Thyroid gland (tissue), 4 donors: ENCODE data around the gene CHRNA1.

Experiments
- POLR2A ChIP-seq, 2 donors: fragments of 450-650 bp; IDR thresholded peaks; one replicate each; pipeline ENCODE4 v1.6.1; 2017; ENCODE audit warnings: antibody characterized with exemption in 2 of 2, mild to moderate bottlenecking in 2 of 2, moderate library complexity in 1 of 2
- TF ChIP-seq, protein P1 (sequence below), 6 experiments: fragments of 200-600 bp in 3 of 6; fragments of 450-650 bp in 3 of 6; sonication (generic) in 3 of 6; IDR thresholded peaks; one replicate each; pipeline ENCODE4 v1.5.1; 2016 to 2019; ENCODE audit warnings: antibody characterized with exemption in 6 of 6, mild to moderate bottlenecking in 2 of 6, inconsistent platforms in 1 of 6, moderate library complexity in 1 of 6

DNA sequence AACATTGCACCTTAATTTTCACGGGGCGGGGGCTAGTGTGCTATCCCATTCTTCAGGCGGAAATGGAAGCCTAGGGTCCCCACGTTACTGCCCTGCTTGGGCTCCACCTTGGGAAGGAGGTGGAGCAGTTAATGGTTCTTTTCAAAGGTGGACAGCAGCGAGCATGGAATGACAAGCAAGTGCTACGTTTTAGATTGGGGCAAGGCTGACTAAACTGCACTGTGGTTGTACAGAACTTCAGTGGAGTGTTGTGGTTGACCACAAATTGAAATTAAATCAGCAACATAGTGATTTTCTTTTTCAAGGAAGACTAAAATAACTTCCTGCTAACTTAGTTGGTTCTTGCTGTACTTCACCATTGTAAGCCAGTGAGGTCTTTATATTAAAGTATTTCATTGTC is 47.0 kb downstream of the CHRNA1 start:
- TF ChIP-seq, protein P1, sequence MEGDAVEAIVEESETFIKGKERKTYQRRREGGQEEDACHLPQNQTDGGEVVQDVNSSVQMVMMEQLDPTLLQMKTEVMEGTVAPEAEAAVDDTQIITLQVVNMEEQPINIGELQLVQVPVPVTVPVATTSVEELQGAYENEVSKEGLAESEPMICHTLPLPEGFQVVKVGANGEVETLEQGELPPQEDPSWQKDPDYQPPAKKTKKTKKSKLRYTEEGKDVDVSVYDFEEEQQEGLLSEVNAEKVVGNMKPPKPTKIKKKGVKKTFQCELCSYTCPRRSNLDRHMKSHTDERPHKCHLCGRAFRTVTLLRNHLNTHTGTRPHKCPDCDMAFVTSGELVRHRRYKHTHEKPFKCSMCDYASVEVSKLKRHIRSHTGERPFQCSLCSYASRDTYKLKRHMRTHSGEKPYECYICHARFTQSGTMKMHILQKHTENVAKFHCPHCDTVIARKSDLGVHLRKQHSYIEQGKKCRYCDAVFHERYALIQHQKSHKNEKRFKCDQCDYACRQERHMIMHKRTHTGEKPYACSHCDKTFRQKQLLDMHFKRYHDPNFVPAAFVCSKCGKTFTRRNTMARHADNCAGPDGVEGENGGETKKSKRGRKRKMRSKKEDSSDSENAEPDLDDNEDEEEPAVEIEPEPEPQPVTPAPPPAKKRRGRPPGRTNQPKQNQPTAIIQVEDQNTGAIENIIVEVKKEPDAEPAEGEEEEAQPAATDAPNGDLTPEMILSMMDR (IDR thresholded peaks at IDR 0.05) = no peak
- TF ChIP-seq POLR2A (IDR thresholded peaks at IDR 0.05) = no peak
